ENCODE measurements around the gene PDE6A.

DNA sequence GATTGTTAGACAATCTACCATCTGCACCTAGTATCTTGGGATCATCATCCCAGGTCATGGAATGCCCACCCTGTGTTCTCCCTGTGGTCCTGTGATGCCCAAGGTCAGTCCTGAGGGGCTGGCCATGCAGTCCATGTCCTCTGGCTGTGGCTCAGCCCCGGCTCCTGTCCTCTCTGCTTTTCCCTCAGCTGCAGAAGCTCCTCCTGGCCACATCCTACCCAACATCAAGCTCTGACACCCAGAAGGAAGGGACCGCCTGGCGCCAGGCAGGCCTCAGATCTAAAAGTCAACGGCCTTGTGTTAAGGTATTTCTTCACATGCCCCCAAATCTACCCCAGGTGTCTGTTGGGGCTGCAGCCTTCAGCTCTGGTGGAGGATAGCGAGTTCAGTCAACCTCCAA lies 114.0 kb downstream of the PDE6A start:
- TF ChIP-seq, protein P1, sequence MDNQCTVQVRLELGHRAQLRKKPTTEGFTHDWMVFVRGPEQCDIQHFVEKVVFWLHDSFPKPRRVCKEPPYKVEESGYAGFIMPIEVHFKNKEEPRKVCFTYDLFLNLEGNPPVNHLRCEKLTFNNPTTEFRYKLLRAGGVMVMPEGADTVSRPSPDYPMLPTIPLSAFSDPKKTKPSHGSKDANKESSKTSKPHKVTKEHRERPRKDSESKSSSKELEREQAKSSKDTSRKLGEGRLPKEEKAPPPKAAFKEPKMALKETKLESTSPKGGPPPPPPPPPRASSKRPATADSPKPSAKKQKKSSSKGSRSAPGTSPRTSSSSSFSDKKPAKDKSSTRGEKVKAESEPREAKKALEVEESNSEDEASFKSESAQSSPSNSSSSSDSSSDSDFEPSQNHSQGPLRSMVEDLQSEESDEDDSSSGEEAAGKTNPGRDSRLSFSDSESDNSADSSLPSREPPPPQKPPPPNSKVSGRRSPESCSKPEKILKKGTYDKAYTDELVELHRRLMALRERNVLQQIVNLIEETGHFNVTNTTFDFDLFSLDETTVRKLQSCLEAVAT (IDR thresholded peaks at IDR 0.05), result no peak
- TF ChIP-seq STAT5A (IDR thresholded peaks at IDR 0.05; ENCODE audit: borderline replicate concordance, low read length) (no peak), RAD21 (CRISPR knock-in tag; conservative IDR thresholded peaks at IDR 0.05 in 1 of 2, IDR thresholded peaks at IDR 0.05 in 1 of 2) (no peak), EZH2 (IDR thresholded peaks at IDR 0.05; ENCODE audit: borderline replicate concordance, low read depth, low read length) (no peak), TEAD4 (IDR thresholded peaks at IDR 0.05; ENCODE audit: low read length) (no peak), TEAD4 (CRISPR knock-in tag; IDR thresholded peaks at IDR 0.05; ENCODE audit: borderline replicate concordance) (no peak), ARID2 (IDR thresholded peaks at IDR 0.05) (no peak), CHD1 (IDR thresholded peaks at IDR 0.05; ENCODE audit: low read length) (no peak), POLR2A (conservative IDR thresholded peaks at IDR 0.05) (no peak), PHF8 (IDR thresholded peaks at IDR 0.05; ENCODE audit: borderline replicate concordance, low read length) (no peak)
- TF ChIP-seq, protein P2, sequence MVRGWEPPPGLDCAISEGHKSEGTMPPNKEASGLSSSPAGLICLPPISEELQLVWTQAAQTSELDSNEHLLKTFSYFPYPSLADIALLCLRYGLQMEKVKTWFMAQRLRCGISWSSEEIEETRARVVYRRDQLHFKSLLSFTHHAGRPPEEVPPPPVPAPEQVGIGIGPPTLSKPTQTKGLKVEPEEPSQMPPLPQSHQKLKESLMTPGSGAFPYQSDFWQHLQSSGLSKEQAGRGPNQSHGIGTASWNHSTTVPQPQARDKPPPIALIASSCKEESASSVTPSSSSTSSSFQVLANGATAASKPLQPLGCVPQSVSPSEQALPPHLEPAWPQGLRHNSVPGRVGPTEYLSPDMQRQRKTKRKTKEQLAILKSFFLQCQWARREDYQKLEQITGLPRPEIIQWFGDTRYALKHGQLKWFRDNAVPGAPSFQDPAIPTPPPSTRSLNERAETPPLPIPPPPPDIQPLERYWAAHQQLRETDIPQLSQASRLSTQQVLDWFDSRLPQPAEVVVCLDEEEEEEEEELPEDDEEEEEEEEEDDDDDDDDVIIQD (CRISPR knock-in tag; IDR thresholded peaks at IDR 0.05), result no peak
